K562 treated with DMSO at 1 percent for 24 hours (cell line): Measurements from ENCODE around the gene CFAP73. TPM values are rescaled to one million over a fixed set of nuclear protein-coding genes. Genes with fewer than 3 reads are reported as not detected.

ENCODE experiments used
- total RNA-seq: library from RNA; unstranded; fragments of 300-600 nt; gene quantifications from 2 replicates; pipeline ENCODE4 v1.2.3, GENCODE V29; 2022; ENCODE audit warnings: low read depth; ENCODE audit not compliant: insufficient read depth

Gene CFAP73
- 0.27 TPM in 1 of 2 replicates, not detected in the other for total RNA-seq

DNA sequence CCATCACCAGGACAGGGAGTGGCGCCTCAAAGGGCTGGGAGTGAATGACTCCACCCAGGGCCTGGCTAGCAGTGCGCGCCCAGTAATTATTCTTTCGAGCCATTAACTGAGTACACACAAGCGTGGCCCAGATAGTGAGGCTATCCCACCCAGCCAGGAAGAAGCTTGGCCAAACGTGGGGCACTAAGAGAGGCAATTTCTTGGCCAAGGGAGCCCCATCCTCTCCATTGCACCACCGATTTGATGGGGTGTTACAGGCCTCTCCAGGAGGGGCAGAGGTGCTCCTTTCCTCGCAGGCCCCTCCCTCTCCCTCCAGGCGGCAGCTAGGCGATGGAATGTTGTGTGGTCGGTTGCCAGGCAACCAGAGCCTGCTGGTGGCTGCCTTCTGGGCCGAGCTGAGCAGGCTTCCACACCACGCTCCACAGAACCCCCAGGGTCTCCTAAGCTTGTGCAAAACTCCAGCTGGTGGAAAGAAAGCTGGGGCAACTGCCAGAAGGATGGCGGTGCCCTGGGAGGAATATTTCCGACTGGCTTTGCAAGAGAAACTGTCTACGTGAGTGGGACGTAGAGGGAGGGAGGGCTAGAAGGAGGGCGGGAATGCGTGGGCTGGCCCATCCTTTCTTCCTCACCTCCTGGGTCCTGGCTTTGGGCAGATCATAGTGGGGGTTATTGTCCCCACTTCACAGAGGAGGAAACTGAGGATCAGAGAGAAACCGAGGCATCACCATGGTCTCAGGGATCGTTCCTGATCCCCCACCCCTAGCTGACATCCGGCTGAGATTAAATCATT lies at the start of gene CFAP73:
Gene CFAP73 (plus strand): TSS at position 364 of the 790 bp plus-strand sequence. CDS start 134 bp downstream, at position 498.

DNA sequence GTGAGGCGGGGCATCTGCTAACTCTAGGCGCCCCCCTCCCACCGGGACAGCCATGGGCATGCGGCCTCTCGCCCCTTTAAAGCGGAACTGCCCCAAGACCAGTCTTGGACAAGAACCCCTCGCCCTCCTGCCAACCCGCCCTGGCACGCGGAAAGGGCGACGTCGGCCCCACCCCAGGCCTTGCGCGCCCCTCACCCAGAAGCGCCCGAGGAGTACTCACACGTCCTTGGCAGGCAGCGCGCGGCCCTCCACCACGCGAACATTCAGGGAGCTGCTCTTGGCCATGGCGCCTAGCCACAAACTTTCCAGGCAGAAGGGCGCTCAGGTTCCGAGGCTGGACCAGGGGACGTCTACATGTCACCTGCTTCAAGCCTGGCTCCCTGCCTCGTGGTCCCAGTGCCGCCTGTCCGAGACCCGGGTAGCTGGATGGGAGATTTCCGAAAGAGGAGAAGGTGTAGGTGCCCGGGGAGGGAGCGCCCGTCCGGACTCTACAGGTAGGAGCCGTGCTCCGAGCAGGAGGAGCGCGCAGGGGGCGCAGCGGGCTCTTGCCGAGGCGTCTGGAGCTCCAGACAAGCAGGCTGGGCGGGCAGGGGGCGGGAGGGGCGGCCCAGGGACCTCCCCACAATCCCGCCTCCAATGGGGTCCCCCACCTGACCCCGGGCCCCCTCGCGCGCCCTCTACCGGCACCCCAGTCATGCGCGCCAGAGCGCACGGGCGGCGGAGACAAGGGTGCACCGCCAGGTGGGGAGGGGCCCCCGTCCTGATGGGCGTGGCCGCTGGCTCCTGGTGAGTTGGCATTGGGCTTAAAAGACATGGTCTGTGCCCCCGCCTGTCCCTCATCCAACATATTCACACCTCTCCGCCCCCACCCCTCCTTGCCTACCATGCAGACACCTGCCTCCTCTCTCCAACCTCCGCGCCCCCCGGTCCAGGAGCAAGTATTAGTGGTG lies 14.1 kb upstream of the CFAP73 start, which contains the start of gene RASAL1:
Gene RASAL1 (minus strand): TSS at position 584 of the 950 bp plus-strand sequence. CDS start 299 bp downstream, at position 285.

DNA sequence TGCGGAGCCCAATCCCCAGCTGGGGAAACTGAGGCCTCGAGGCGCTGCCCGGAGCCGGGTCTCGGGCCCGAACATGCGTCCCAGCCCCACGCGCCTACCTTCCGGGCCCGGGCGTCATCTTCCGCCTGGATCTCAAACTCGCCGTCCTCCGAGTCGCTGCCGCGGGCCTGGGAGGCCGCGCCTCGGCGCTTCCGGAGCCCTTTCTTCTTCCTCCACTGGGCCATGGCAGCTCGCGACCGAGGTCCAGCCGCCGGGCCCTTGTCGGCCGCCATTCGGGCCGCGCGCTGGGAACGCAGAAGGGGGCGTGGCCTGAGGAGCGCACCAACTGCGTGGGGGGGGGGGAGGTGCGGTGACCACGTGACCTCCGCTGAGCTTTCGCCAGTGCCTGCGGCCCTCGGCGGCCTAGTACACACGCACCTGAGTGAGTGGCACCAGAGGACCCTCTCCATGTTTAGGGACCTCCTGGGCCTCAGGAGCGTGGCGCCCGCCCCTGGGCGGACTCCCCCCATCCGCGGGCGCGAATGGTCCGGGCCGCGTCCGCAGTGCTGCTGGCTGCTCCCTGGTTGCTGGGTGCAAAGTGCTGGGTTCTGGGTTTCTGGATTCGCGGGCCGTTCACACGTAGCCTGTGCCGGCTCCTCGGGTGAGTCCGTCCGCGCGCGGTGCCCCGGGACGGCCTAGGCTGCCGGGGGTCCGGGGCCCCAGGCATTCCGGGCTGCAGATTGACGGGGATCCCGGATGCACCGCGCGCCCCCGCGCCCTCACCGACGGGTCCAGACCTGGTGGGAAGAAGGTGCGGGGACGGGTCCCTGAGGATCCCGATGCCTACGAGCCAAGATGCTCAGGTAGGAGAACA lies 35.9 kb downstream of the CFAP73 start, which contains the start of the genes DDX54 and RITA1:
Gene DDX54 (minus strand): TSS at position 299 of the 853 bp plus-strand sequence. CDS start 27 bp downstream, at position 272.
Gene RITA1 (plus strand): TSS at position 542 of the 853 bp plus-strand sequence. CDS start 1,026 bp downstream, outside the sequence.

Other genes with a start within 250 kb of the CFAP73 start
- 0.92 TPM in 1 of 2 replicates, not detected in the other for gene OAS1, start 242.8 kb upstream of the CFAP73 start, total RNA-seq
- 15.0 and 17.2 TPM in 2 replicates for gene OAS3, start 211.2 kb upstream of the CFAP73 start, total RNA-seq
- not detected in 2 replicates for gene OAS2, start 171.2 kb upstream of the CFAP73 start, total RNA-seq
- not detected in 2 replicates for gene DTX1, start 93.0 kb upstream of the CFAP73 start, total RNA-seq
- 0.10 TPM in 1 of 2 replicates, not detected in the other for gene RASAL1, start 14.0 kb upstream of the CFAP73 start, total RNA-seq
- gene DDX54, start 35.8 kb downstream of the CFAP73 start, total RNA-seq, result 81.2 and 88.1 TPM in 2 replicates
- gene RITA1, start 36.0 kb downstream of the CFAP73 start, total RNA-seq, result 37.6 and 44.4 TPM in 2 replicates
- gene TPCN1, start 71.7 kb downstream of the CFAP73 start, total RNA-seq, result 26.0 and 28.7 TPM in 2 replicates
- gene SLC8B1, start 185.4 kb downstream of the CFAP73 start, total RNA-seq, result 38.8 and 41.1 TPM in 2 replicates
- gene PLBD2, start 208.9 kb downstream of the CFAP73 start, total RNA-seq, result 44.0 and 44.2 TPM in 2 replicates